Measurements from ENCODE around the gene PRKAR1A. TPM values are rescaled to one million over a fixed set of nuclear protein-coding genes. Genes with fewer than 3 reads are reported as not detected.

Gene PRKAR1A
- total and polyA plus RNA-seq, 2 of the 8 experiments (the other 6 are each of a cell fraction or from before 2014, with no cell fraction given), result 39.3 to 149 TPM

DNA sequence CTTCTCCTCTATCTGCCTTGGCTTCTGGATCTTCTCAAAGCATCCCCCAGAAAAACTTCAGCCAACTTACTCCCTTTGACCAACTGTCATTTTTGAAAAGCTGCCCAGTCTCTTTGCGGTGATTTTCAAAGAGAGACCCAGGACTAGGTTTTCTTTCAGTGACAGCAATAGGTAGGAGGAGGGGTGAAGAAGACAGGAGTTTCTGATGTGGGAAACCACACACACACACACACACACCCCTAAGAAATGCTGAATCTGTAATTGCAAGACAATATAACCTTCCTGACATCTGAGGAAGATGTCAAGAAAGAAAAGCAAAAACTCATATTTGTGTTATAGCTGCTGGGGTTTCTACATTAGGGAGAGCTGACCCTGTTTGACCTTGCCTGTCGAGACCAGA lies 83.8 kb downstream of the PRKAR1A start (continued):
- TF ChIP-seq, protein P1, sequence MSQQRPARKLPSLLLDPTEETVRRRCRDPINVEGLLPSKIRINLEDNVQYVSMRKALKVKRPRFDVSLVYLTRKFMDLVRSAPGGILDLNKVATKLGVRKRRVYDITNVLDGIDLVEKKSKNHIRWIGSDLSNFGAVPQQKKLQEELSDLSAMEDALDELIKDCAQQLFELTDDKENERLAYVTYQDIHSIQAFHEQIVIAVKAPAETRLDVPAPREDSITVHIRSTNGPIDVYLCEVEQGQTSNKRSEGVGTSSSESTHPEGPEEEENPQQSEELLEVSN (IDR thresholded peaks at IDR 0.05), result no peak
- no peak for TF ChIP-seq RNF2 (IDR thresholded peaks at IDR 0.05; ENCODE audit: borderline replicate concordance, low read depth, low read length, missing control alignments, poor library complexity, severe bottlenecking)
